HL-60/S4 treated with phorbol 12-myristate 13-acetate at 8.2 ng/mL for 4 days and 3 days (cell line): ENCODE results near the gene ADSS1.
"Not testable (repeated sequence)": the region's sequence is repeated elsewhere in the genome, so short reads cannot be mapped to it uniquely, and the experiment has no call there.

Experiments used
- in situ Hi-C: fragments of 300-500 bp; cut with MboI; formaldehyde crosslinking; loops from 2 replicates; pipeline ENCODE4 v1.15.0; 2022; ENCODE audit warnings: low sequenced_read_pairs

ADSS1 gene

GRCh38 chr14:104744484-104744883, 20.5 kb downstream of the ADSS1 start:
- in situ Hi-C loops, result no loop called here

DNA sequence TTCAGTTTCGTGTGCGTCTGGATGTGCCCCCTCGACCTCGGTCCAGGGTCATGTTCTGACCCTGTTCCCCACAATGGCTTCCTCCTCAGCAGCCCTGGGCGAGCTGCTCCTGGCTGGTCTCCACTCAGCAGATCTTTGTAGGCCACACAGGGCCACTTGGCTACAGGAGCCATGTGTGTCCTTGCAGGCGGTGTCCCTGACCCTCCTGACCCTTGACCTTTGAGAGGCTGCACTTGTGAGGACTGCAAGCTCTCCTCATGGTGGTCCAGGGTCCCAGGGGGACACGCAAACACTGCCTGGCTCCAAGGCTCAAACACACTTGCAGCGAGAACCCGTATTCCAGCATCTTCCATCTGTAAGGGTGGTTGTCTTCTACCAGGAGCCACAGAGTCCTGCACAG, 21.4 kb downstream of the ADSS1 start:
- in situ Hi-C loops, result no loop called here

GRCh38 chr14:104746071-104746545, 22.1 kb downstream of the ADSS1 start:
- in situ Hi-C loops, result no loop called here

DNA sequence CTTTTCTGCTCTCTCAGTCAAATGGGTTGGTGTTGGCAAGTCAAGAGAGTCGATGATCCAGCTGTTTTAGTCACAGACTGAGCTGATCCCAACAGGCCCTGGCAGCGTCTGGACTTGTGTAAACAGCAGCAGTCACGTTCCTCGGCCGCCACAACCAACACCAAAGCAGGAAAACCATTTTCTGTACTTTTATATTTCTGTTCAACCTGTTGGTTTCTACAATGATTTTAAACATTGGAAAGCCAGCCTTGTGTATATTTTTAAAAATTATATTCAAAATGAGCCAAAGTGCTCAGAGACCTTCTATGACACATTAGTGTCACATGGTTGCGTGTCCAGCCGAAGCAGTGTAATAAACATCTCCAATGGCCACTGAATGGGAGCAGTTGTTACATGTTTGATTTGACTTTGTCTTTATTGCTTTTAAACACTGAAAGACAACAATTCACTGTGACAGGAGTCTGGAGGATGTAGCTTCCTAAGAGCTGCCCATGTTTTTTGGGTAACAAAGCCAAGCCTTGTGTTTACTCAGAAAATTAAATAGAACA, 23.0 kb downstream of the ADSS1 start:
- in situ Hi-C loops, result no loop called here

DNA sequence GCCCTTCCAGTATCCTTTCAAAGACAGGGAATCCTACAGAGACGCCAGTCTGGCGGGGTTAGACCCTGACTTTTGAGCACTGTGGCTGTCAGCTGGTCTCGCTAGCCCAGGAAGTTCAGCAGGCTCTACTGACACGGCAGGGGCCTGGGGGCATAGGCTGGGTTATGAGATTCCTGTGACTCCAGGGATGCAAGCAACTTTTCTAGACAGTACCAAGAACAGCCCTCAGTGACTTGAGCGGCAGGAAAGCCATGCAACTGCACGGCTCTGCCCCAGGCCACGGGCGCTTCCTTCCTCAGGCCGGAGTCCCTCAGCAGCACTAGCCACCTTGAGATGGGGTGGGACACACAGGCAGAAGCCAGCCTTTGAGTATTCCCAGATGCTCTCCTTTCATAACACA, 23.8 kb downstream of the ADSS1 start:
- in situ Hi-C loops, result no loop called here

- in situ Hi-C loops, result no loop called here
Measured at GRCh38 chr14:104749111-104749649, 25.2 kb downstream of the ADSS1 start.

GRCh38 chr14:104750056-104750752, 26.2 kb downstream of the ADSS1 start:
- in situ Hi-C loops, result no loop called here

GRCh38 chr14:104750753-104751057, 26.7 kb downstream of the ADSS1 start:
- in situ Hi-C loops, result not testable (repeated sequence)

GRCh38 chr14:104751539-104752422, 27.8 kb downstream of the ADSS1 start:
- in situ Hi-C loops, result no loop called here

- in situ Hi-C loops, result no loop called here
Measured at GRCh38 chr14:104752423-104752734, 28.4 kb downstream of the ADSS1 start.

- in situ Hi-C loops, result no loop called here
Measured at GRCh38 chr14:104752735-104753527, 28.9 kb downstream of the ADSS1 start, which contains the start of gene SIVA1. Gene SIVA1, plus strand, starts transcription at chr14:104753147. Its CDS starts 55 bp downstream, at chr14:104753202.

- in situ Hi-C loops, result no loop called here
Measured at GRCh38 chr14:104753528-104754212, 29.6 kb downstream of the ADSS1 start.

- in situ Hi-C loops, result no loop called here
Measured at GRCh38 chr14:104754213-104754851, 30.3 kb downstream of the ADSS1 start.

DNA sequence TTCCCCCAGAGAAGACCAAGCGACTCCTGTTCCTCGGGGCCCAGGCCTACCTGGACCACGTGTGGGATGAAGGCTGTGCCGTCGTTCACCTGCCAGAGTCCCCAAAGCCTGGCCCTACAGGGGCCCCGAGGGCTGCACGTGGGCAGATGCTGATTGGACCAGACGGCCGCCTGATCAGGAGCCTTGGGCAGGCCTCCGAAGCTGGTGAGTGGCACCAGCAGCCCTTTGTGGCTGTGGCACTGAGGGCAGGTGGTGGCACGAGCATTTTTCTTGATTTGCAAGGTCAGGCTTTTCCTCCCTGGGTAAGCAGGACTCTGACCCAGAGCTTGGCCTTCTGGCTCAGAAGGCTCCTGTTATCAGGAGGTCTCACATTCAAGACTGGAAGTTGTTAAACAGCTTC, 31.6 kb downstream of the ADSS1 start:
- in situ Hi-C loops, result no loop called here

DNA sequence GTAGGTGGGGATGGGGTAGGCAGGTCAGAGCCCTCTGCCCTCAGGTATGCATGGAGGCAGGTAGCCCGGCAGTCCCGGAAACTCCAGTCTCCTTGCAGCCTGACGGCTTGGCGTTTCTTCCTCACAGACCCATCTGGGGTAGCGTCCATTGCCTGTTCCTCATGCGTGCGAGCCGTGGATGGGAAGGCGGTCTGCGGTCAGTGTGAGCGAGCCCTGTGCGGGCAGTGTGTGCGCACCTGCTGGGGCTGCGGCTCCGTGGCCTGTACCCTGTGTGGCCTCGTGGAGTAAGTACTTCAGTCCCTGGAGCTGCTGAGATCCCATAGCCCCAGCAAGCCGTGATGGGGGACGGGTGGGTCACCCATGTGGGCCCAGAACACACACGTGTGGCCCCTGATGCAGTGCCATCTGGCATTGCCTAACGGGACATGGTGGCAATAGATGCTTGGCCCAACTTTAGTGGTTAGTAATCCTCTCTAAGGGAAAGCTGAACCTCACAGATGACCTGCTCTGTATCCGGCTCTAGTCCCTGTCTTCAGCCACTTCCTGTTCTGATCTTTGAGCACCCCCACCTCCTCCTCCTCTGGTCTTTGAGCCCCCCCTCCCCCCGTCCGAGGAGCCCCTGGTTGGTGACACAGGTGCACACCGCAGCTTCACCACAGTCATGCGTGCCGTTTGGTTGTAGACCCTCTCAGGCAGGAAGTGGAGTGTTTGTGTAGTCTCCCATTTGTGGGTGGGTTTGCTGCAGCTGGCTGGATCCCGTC, 32.6 kb downstream of the ADSS1 start:
- in situ Hi-C loops, result no loop called here

DNA sequence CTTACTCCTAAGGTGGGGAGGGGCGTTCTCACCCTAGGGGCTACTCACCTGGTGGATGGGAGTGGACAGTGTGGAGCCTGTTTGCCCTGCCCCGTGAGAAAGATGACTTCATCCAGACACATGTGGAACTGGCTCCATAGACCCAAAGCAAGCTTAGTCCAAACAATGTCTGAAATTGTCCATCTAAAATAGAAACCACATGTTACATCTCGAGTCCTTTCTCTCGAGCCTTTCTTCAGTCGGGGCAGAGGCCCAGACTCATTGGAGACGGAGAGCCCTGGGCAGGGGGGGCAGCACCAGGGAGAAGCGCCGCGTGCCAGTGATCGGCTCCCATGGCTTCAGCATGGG, 33.2 kb downstream of the ADSS1 start:
- in situ Hi-C loops, result no loop called here

GRCh38 chr14:104757681-104758392, 33.8 kb downstream of the ADSS1 start:
- in situ Hi-C loops, result no loop called here
